GM18951 (cell line): ENCODE results near the gene H2BK1.

Experiments used
- POLR2A ChIP-seq: IDR thresholded peaks from 4 replicates; pipeline ENCODE4 v1.6.1; 2011; ENCODE audit warnings: mild to moderate bottlenecking; ENCODE audit not compliant: insufficient read length, insufficient read depth; ENCODE audit errors: extremely low read depth
- in situ Hi-C: fragments of 300-500 bp; cut with MboI; formaldehyde crosslinking; loops from one replicate; pipeline ENCODE4 v1.12.0; 2022; ENCODE audit warnings: low sequenced_read_pairs, mixed read lengths, inconsistent platforms; ENCODE audit not compliant: unreplicated experiment

Gene H2BK1

DNA sequence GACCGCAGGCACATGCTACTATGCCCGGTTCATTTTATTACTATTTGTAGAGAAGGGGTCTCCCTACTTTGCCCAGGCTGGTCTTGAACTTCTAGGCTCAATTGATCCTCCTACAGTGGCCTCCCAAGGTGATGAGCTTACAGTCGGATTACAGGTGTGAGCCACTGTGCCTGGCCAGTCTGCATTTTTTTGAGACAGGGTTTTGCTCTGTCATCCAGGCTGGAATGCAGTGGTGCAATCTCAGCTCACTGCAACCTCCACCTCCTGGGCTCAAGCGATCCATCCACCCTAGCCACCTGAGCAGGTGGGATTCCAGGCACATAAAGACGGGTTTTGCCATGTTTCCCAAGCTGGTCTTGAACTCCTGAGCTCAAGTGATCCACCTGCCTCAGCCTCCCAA, 2.3 kb upstream of the H2BK1 start:
- TF ChIP-seq POLR2A = no peak
- in situ Hi-C loops = no loop called here

GRCh38 chr7:151211155-151211772, 976 bp upstream of the H2BK1 start:
- TF ChIP-seq POLR2A = no peak
- in situ Hi-C loops = no loop called here

DNA sequence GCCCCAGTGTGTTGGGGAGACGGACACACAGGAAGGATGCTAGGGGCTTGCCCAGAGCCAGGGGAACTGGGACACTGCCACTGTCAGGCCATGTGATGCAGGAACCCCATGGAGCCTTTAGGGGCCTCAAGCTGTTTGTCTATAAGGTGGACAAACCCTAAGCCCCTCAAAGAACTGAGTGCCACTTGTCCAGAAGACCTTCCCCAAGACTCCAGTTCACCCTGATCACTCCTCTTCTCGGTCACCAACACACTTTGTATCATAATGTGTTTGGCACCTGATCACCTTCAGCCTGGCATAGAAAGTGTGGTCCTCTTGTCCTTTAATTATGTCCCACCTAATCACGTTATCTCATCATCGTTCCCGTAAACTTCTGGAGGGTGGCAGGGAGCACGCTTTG, 700 bp downstream of the H2BK1 start:
- TF ChIP-seq POLR2A = no peak
- in situ Hi-C loops = no loop called here

DNA sequence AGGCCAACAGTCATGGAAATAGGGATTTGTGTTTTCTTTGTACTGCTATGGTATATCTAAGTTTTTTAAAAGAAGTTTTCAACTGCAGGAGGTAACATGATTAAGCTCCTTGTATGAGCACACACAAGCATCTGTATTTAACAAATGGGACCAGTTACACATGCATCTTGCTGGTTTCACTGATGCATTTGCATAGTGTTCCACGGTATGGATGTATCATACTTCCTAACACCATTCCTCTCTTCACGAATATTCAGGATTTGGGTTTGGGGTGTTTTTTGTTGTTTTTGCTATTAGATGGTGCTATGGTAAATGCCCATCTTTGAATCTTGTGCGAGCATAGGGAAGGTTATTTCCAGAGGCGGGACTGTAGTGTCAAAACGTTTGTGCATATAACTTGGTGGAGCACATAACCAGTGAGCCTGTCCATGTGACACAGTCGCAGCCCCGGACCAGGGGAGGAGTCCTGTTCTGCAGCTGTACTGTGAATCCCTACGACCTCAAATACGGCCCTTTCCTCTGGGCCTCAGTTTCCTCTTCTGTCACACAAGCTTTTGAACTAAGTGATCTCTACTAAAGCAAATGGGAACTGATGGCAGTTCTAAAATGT, 1.9 kb downstream of the H2BK1 start:
- no peak for TF ChIP-seq POLR2A
- in situ Hi-C loops = no loop called here

DNA sequence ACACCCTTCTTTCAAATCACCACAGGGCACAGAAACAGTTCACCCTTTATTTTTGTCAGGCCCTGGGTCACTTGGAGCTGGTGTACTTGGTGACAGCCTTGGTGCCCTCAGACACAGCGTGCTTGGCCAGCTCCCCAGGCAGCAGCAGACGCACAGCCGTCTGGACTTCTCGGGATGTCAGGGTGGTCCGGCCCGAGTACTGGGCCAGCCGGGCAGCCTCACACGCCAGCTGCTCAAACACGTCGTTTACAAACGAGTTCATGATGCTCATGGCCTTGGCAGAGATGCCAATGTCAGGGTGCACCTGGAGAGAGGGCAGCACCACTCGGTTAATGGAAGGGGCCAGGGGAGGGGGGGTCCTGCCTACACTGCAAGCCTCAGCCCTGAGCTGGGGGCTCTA, 2.5 kb downstream of the H2BK1 start:
- no peak for TF ChIP-seq POLR2A
- in situ Hi-C loops = no loop called here

- no peak for TF ChIP-seq POLR2A
- in situ Hi-C loops = no loop called here
These were observed 3.0 kb downstream of the H2BK1 start for GRCh38 chr7:151207315-151207714.

DNA sequence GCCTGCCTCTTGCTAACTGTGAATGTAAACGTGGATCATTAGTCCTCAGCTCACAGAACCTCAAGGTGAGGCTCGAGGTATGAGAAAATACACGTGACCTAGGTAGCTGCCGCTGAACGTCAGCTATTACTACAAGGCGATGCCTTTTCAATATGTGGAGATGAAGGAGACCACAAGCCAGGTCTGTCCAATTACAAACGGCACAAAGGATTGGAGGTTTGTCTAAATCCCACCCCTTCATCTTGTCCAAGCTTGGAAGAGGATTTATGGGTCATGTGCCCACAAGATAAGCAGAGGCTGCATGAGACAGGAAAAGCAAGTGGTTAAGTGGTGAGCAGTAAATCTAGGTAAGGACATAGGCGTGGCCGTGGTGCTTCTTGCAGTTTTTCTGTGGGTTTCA, 3.4 kb downstream of the H2BK1 start:
- no peak for TF ChIP-seq POLR2A
- in situ Hi-C loops = no loop called here

DNA sequence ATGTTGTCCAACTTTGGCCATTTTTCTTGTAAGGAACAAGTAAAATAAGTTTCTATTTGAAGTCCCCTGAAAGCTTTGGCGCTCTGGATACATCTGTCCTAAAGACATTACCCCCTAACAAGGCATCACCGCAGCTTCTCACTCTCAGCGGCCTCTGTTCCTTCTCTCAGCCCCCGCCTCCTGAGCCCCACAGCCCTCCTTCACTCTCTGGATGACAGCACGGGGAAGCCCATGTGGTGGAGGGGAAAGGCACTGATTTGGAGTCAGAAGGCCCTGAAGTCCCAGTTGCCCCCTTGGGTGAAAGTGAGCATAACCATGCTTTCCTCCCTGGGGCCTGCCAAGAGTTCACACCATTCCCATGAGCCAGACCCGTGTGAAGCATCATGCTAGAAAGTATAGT, 4.6 kb downstream of the H2BK1 start:
- in situ Hi-C loops = no loop called here
- no peak for TF ChIP-seq POLR2A

DNA sequence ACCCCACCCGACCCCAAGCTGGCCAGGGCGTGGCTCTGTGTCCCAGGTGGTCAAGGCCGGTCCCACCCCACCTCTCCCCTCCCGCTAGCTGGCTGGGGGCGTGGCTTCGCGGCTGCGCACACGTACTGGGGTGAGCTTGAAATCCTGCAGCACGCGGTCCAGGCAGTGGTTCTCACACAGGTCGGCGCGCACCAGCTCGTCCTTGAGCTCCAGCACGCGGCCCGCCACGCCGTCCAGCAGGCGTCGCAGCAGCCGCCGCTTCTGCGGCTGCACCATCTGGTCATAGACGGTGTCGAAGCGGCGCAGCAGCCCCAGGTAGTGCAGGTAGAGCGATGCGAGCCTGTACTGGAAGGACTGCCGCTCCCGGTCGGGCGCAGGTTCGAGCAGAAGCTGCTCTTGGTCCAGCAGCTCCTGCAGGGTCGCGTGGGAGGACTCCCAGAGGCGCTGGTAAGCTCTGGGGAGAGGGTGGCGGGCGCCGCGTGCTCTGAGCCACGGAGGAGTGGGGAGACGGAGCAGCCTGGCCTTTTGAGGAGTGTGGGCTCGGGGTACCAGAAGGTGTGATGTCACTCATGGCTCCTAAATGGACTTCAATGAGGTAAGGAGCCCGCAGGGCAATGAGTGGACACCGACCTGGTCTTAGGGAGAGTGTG, 5.8 kb downstream of the H2BK1 start:
- no peak for TF ChIP-seq POLR2A
- in situ Hi-C loops = no loop called here

- in situ Hi-C loops = no loop called here
- no peak for TF ChIP-seq POLR2A
These were observed 7.5 kb downstream of the H2BK1 start for GRCh38 chr7:151202836-151203235.

- in situ Hi-C loops = no loop called here
- TF ChIP-seq POLR2A = no peak
These were observed 8.5 kb downstream of the H2BK1 start for GRCh38 chr7:151201751-151202150.

DNA sequence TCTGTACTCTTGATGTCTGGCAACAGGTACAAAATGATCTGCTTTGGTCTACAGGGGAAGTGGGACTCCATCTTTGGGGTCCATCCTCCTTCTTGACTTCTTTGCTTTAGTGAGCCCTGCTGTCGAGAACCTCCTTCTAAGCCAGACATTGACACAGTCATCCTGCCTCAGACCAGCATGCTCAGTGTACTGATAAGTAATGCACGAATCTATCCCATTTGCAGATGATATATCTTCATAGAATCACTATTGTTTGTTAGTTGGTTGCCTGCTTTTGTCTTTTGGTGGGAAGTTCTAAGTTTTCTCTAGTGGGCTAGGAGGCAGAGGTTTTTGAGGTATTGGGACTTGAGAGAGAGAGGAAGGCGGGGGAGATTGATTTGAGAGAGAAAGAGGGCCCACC, 8.9 kb downstream of the H2BK1 start:
- in situ Hi-C loops = no loop called here
- no peak for TF ChIP-seq POLR2A

DNA sequence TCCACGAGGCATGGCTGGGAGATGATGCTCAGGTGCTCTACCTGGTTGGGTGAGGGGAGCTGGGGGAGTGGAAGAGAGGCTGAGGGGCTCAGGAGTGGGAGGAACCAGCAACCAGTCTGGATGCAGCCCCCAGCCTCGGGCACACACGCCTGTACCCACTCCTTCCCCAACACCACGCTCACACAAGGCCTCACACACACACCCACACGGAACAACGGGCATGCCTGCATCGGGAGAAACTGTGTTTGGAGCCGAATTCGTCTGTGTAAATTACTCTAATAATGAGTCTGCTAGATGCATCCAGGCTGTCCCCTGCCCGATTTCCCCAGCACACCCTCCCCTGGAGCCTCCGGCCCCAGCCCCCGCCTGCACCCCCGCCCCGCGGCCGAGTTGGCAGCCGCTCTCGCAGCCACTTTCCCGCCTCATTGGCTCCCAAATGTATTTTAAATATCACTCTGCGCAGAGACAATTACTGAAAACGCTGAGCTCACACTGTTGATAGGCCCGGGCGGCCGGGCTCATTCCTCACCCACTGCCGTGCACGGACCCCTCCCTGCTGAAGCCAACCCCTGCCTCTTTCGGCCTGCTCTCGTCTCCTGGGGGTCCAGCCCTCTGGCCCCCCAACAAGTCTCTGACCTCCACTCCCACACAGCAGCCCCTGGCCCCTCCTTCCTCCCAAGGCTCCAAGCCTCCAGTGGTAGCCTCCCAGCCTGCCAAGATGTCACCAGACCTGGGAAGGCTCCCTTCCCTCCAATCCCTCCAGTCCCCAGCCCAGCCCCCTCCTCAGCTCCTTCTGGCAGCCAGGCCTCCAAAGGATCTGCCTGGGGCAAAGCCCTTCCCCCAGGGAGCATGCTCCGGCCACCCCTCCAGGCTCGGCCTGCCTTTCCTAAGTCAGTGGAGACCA, 11.1 kb downstream of the H2BK1 start:
- no peak for TF ChIP-seq POLR2A
- in situ Hi-C loops = no loop called here

GRCh38 chr7:151197932-151198331, 12.4 kb downstream of the H2BK1 start:
- TF ChIP-seq POLR2A = no peak
- in situ Hi-C loops = no loop called here
